ENCODE measurements around the gene RBM38.

The RBM38 gene

DNA sequence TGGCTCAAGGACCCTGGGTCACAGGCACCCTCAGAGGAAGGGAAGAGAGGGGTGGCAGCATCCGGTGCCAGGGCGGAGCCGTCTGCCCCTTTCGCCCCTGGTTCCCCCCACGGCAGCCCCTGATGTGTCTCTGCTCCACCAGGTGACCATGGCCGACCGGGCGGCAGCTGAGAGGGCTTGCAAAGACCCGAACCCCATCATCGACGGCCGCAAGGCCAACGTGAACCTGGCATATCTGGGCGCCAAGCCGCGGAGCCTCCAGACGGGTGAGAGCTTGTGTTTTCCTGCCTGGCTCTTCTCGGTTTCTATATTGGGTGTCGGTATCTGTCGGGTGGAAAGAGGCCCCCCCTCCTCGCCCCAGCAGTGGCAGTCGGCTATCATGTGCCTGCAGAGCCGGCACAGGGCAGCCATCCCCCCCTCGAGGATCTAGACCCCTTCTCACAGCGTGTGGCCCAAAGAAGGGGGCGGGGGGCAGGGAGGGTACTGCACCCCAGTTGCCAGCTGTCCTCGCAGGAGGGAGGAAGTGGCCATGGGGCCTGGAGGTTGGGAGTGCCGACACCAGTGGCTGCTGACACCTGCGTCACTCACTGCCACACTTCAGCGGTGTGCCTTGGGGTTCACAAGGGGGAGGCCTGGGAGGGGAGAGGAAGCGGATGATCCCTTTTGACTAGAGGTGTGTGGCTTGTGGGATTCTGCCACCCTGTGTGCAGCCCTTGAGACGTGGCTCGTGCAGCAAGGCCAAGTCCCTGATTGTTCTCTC lies 1.5 kb downstream of the RBM38 start:
- DNase-seq, result peak; percentile 56

DNA sequence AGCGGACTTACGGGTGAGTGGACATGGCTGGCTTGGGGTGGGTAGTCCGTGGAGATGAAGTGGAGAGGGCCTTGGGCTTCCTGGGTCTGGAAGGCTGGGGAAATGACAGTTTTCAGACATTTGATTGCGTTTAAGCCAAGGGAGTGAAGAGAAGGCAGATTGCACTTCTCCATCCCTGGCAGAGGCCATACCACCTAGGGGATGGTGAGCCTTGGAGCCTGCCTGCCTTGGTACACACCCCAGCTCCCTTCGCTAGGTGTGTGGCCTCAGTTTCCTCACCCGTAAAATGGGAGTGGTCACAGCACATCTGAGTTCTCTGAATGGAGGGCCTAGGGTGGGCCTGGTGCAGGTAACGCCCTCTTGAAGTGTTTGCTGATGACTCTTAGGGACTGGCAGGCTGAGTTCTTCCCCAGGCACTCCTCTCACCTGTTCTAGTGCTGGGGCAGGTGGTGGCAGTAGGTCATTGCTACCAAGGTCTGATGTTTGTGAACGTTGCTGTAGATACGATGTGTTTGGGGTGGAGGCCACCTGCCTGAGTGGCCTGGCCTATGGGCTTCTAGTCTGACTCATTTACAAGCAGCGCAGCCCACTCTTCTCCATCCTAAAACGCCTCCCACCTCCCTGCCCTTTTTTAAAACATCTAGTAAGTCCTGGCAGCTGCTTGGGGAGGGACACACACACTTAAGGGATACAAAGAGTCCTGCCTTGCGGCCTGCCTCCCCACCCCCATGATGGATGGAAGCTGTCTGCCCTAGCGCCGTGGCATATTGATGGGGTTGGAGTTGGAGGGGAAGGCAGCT lies 2.3 kb downstream of the RBM38 start:
- no peak for DNase-seq

- no peak for DNase-seq
Observed at GRCh38 chr20:57394121-57395082, 3.2 kb downstream of the RBM38 start.

DNA sequence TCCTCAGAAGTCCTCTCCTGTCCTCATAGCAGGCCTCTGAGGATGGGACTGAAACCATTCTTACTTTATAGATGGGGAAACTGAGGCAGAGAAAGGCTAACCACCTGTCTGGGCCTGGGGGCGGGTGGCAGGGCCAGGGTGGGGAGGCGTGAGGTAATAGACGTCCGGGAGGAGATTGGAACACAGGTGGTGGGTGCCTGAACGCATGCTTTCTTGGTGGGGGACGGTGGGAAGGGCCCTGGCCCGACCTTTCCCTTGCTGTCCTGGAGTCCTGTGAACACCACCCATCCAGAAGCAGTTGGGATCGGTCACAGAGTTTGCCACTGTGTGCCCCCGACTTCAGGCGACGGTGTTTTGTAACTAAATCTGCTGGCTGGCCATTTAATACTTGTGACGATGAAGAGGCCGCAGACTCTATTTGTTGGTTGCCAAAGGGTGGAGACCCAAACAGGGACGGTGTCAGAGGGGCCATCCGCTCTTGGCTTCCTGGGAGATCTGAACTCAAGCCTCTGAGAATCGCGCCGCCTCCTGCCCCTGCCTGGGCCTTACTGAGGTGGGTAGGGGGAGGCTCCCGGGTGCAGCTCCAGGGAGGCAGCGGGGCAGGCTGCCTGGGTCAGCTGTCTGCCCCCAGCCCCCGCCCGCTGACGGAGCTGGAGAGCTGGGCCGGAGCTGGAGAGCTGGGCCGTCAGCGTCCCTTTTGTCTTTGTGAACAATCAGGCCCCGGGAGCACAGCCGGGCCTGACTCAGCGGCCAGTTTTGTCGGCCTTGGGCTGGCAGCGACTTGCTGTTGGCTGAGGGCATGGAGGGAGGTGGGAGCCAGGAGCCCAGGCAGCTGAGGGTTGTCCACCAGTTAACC lies 4.1 kb downstream of the RBM38 start:
- DNase-seq, result no peak

- no peak for DNase-seq
Observed at GRCh38 chr20:57396212-57396983, 5.2 kb downstream of the RBM38 start.

GRCh38 chr20:57396984-57397692 lies 5.9 kb downstream of the RBM38 start:
- no peak for DNase-seq

GRCh38 chr20:57397693-57398108 lies 6.5 kb downstream of the RBM38 start:
- DNase-seq, result no peak

DNA sequence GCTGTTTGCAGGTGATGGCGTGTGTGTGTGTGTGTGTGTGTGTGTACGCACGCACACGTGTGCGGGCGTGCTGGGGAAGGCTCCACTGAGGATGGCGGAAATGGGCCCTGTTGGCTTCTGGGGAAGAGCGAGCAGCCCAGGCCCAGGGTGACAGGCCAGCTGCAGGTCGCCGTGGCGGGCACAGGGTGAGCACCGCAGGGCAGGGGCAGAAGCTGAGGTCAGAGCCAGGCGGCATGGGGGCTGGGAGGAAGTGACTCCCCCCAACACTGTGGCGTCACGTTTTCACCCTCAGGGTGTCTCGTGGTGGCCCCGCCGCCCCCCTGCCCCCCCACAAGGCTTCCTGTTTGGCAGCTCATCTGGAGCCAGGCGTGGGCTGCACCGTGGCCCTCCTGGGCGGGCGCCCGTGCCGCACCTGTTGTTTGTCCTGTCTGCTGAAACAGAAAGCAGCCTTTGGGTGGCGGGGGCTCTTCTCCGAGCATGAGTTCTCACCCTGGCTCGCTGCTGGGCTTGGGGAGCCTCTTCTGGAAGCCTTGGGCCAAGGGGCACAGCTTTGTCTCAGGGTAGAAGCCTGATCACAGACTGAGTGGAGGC lies 7.1 kb downstream of the RBM38 start:
- DNase-seq, result no peak

GRCh38 chr20:57398901-57399535 lies 7.8 kb downstream of the RBM38 start:
- DNase-seq, result no peak

GRCh38 chr20:57399587-57400155 lies 8.5 kb downstream of the RBM38 start:
- no peak for DNase-seq

- no peak for DNase-seq
Observed at GRCh38 chr20:57400231-57400701, 9.1 kb downstream of the RBM38 start.

DNA sequence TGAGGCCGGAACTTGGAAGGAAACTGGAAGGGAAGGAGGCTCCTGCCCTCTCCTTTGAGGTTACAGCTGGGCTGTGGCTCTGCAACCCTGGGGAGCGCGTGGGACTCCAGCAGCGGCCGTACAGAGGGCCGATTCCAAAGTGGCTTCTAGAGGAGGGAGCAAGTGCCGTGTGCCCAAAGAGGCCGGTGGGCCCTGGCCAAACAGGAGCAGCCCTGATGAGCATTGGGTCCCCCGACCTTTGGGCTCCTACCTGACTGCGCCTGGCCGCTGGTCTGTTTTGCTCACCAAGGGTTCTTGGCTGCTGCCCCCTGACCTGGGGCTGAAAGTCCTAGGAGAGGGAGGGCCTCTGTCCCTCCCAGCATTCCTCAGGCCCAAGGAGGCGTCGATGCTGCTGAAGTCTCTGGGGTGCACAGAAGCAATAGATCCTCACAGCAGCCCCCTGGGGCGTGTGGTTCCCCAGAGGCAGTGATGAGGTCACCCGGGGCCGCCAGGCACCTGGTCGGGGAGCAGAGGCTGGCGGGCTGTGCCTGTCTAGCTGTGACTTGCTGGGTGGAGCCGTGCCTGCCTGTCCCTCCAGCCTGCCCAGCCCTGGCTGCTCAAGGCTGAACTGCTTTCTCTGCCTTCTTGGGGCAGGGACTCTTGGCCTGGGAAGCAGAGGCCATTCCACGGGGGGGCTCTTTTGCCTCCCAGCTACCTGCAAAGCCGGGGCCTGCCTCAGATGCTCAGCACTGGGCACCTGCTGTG lies 9.8 kb downstream of the RBM38 start:
- DNase-seq, result no peak

GRCh38 chr20:57401565-57401918 lies 10.3 kb downstream of the RBM38 start:
- no peak for DNase-seq

DNA sequence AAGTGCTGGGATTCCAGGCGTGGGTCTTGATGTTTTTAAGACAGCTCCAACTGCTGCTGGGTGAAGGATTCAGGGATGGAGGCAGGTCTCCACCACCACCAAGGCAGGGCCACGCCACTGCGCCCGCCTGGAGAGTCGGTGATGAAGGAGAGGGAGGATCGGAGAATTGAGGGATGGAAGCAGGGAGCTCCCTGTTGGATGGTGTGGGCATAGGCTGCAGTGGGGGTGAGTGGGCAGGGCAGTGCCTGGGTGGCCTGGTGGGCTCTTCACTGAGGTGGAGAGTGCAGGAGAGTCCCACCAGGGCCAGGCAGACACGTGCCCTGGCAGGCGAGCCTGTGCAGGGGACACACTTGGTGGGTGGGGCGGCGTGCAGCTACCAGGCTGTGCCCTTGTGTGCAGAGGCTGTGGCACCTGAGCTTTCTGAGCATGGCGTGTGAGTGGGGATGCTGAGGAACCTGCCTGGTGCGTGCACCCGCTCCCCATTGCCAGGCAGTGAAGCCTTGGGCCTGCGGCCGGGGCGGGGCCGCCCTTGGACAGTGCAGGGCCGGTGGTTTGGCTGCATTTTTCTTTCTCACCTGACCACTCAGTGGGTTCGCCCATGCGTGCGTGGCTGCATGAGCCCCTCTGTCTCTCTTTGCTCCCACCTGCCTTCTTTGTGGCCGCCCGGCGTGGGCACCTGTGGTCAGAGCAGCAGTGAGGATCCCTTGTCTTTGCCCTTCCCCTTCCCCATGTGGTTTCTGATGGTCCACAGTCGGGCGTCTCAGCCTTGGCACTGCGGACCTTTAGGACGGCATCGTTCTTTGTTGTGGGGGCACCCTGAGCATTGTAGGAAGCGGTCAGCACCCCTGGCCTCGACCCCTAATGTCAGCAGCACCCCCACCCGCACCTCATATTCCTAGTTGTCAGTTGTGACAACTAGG lies 11.3 kb downstream of the RBM38 start:
- DNase-seq, result no peak

DNA sequence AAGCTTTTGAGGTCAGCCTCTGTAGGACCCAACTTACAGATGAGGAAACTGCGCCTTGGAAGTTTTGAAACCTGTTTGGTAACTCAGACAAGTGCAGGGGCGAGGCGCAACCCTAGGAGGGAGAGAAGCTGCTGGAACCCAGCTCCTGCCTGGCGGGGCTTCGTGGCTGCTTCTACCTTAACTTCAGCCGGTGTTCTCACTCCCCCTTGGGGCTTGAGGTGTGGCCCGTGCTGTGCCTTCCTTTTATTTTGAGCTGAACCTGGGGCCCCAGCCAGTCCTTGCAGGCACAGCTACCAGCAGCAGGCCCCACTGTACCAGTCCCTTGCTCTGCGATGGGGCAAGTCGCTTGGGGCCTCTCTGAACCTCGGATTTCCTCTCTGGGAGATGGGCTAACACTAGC lies 12.0 kb downstream of the RBM38 start:
- no peak for DNase-seq

DNA sequence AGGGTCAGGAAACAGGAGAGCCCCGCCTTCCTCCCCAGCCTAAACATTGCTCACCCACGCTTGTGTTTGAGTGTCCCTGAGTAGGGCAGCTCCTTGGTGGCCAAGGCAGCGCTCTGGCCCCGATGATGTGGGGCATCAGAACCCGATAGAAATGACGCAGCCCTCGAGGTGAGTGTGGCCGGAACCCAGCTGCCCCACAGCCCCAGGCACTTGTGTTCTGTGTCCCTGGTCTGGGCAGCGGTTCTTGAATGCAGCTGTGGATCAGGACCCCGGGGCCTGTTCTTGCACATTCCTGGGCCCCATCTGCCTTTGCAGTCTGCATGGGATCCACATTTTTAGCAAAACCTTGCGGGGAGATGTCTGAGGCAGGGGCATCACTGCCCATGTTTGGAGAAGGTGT lies 12.8 kb downstream of the RBM38 start:
- DNase-seq, result no peak

- no peak for DNase-seq
Observed at GRCh38 chr20:57404419-57405072, 13.3 kb downstream of the RBM38 start.
